ENCODE results near the gene DIP2C.
"Not testable (repeated sequence)": the region's sequence is repeated elsewhere in the genome, so short reads cannot be mapped to it uniquely, and the experiment has no call there.

DIP2C gene

GRCh38 chr10:310371-310770 is 379.1 kb downstream of the DIP2C start:
- DNase-seq = no peak

- no peak for DNase-seq
Observed at GRCh38 chr10:308572-309085, 380.8 kb downstream of the DIP2C start.

GRCh38 chr10:308101-308500 is 381.4 kb downstream of the DIP2C start:
- no peak for DNase-seq

GRCh38 chr10:307659-308058 is 381.8 kb downstream of the DIP2C start:
- DNase-seq = no peak

GRCh38 chr10:306675-307185 is 382.7 kb downstream of the DIP2C start:
- no peak for DNase-seq

GRCh38 chr10:306007-306674 is 383.3 kb downstream of the DIP2C start:
- peak; percentile 30 for DNase-seq

GRCh38 chr10:305034-305433 is 384.4 kb downstream of the DIP2C start:
- DNase-seq = no peak

GRCh38 chr10:301536-301935 is 387.9 kb downstream of the DIP2C start:
- DNase-seq = no peak

GRCh38 chr10:300580-300979 is 388.9 kb downstream of the DIP2C start:
- not testable (repeated sequence) for DNase-seq

GRCh38 chr10:299969-300368 is 389.5 kb downstream of the DIP2C start:
- DNase-seq = no peak

GRCh38 chr10:299512-299911 is 390.0 kb downstream of the DIP2C start:
- DNase-seq = no peak

GRCh38 chr10:298033-298432 is 391.4 kb downstream of the DIP2C start:
- no peak for DNase-seq

GRCh38 chr10:297567-297966 is 391.9 kb downstream of the DIP2C start:
- no peak for DNase-seq

GRCh38 chr10:293636-294035 is 395.8 kb downstream of the DIP2C start:
- no peak for DNase-seq

GRCh38 chr10:290026-290725 is 399.3 kb downstream of the DIP2C start:
- DNase-seq = no peak

- DNase-seq = no peak
Observed at GRCh38 chr10:289581-289980, 399.9 kb downstream of the DIP2C start.

GRCh38 chr10:288316-289200 is 400.9 kb downstream of the DIP2C start:
- no peak for DNase-seq

GRCh38 chr10:287814-288213 is 401.7 kb downstream of the DIP2C start:
- DNase-seq = no peak

GRCh38 chr10:287026-287709 is 402.3 kb downstream of the DIP2C start:
- no peak for DNase-seq

GRCh38 chr10:285216-285615 is 404.3 kb downstream of the DIP2C start:
- DNase-seq = no peak

GRCh38 chr10:283916-284356 is 405.5 kb downstream of the DIP2C start:
- no peak for DNase-seq

- no peak for DNase-seq
Observed at GRCh38 chr10:283140-283479, 406.4 kb downstream of the DIP2C start.
